ENCODE data around the gene INCA1. TPM values are rescaled to one million over a fixed set of nuclear protein-coding genes. Genes with fewer than 3 reads are reported as not detected.
A peak's percentile ranks its signal among the peaks of the same experiment; 100 is the strongest.

The INCA1 gene
- total and polyA plus RNA-seq, 2 donors (not counting 3 experiments of a cell fraction or from before 2014, with no cell fraction given): 0.71 to 1.0 TPM

DNA sequence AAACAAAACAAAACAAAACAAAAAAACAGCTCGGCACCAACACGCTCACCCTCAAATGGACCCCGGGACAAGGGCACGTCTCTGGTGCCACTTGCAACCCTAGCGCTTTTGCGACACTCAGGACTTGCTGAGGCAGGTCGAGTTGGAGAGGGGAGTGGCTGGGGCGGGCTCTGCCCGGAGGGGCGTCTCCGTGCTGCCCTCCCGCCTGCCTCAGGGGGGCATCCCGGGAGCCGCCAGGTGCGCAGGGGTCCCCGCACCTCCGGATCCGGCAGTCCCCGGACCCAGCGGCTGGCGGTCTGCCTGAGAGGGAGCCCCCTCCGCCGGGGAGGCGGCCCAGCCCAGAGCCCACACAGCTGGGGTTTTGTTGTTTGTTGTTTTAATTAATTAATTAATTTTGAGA is 38.0 kb upstream of the INCA1 start, which contains the start of gene SLC52A1:
Gene SLC52A1 (minus strand): TSS at position 112 of the 400 bp plus-strand sequence. CDS start 820 bp downstream, outside the sequence.
- ChIA-PET POLR2A (interaction anchor here (0.6 kb wide), 1 partner anchor 303 kb away, joined by 6 read pairs; no protein-coding TSS in a partner anchor), CTCF (interaction anchor here (0.8 to 4.7 kb wide), 5 partner anchors 9 to 126 kb away, joined by 3 to 23 read pairs (median 5); no protein-coding TSS in a partner anchor)
- dilution Hi-C loops (cut with MboI; ENCODE audit: extremely low pct_ligation_motif_present, low sequenced_read_pairs): no loop called here
- Histone ChIP-seq H3K27ac (ENCODE audit: insufficient read depth, low read depth, low read length) (no peak within 1 kb of the TSS), H4K20me1 (replicated peaks; ENCODE audit: control insufficient read depth, extremely low read depth, insufficient read depth, low read length) (no peaks in the 10 kb centered on the region), H3K79me2 (ENCODE audit: control insufficient read depth, insufficient read depth, low read length) (no peaks in the 10 kb centered on the region), H3K4me1 (ENCODE audit: control insufficient read depth, extremely low read depth, insufficient read depth, low read length) (peaks cover 5% of the 10 kb centered on the region), H3K4me2 (ENCODE audit: insufficient read depth, low read length) (no peak within 1 kb of the TSS), H3K27me3 (ENCODE audit: control insufficient read depth in 2 of 2, insufficient read depth in 2 of 2, low read length in 2 of 2) (peaks cover 2% of the 10 kb centered on the region in 2 experiments), H3K4me3 (replicated peaks in 1 of 3; ENCODE audit: insufficient read depth in 1 of 3, low read depth in 1 of 3, low read length in 3 of 3) (peak within 1 kb of the TSS in 1 of 3 experiments; percentile 1), H3K9me1 (replicated peaks; ENCODE audit: control insufficient read depth, extremely low read depth, insufficient read depth, low read length) (no peaks in the 10 kb centered on the region), H2AFZ (ENCODE audit: low read depth, low read length) (peak within 1 kb of the TSS; percentile 39), H3K36me3 (ENCODE audit: control insufficient read depth in 2 of 2, extremely low read depth in 1 of 2, insufficient read depth in 2 of 2, low read length in 2 of 2) (no peaks in the 10 kb centered on the region), H3K9me3 (replicated peaks; ENCODE audit: control insufficient read depth, insufficient read depth, low read length) (no peaks in the 10 kb centered on the region), H3K9ac (replicated peaks; ENCODE audit: extremely low read depth, insufficient read depth, low read length) (no peak within 1 kb of the TSS)
- no peak for DNase-seq (ENCODE audit: low read depth, low spot score)
- FAIRE-seq: no peak
- TF ChIP-seq JUN (IDR thresholded peaks at IDR 0.05; ENCODE audit: borderline replicate concordance, insufficient read depth, insufficient read length, low read depth): no peak
- TF ChIP-seq, protein P1, sequence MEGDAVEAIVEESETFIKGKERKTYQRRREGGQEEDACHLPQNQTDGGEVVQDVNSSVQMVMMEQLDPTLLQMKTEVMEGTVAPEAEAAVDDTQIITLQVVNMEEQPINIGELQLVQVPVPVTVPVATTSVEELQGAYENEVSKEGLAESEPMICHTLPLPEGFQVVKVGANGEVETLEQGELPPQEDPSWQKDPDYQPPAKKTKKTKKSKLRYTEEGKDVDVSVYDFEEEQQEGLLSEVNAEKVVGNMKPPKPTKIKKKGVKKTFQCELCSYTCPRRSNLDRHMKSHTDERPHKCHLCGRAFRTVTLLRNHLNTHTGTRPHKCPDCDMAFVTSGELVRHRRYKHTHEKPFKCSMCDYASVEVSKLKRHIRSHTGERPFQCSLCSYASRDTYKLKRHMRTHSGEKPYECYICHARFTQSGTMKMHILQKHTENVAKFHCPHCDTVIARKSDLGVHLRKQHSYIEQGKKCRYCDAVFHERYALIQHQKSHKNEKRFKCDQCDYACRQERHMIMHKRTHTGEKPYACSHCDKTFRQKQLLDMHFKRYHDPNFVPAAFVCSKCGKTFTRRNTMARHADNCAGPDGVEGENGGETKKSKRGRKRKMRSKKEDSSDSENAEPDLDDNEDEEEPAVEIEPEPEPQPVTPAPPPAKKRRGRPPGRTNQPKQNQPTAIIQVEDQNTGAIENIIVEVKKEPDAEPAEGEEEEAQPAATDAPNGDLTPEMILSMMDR (IDR thresholded peaks at IDR 0.05; ENCODE audit: extremely low read depth in 1 of 2, insufficient read depth in 1 of 2, low read depth in 1 of 2, low read length in 2 of 2): no peak
- TF ChIP-seq MYC (IDR thresholded peaks at IDR 0.05; ENCODE audit: low read depth, low read length): no peak
- TF ChIP-seq EZH2 (IDR thresholded peaks at IDR 0.05; ENCODE audit: borderline replicate concordance, low read depth, low read length, severe bottlenecking): no peak
- TF ChIP-seq FOS (IDR thresholded peaks at IDR 0.05; ENCODE audit: borderline replicate concordance, insufficient read depth, low read length): no peak
- no peak for TF ChIP-seq POLR2AphosphoS5 (IDR thresholded peaks at IDR 0.05; ENCODE audit: insufficient read depth, low read depth, low read length)
- TF ChIP-seq, protein P2, sequence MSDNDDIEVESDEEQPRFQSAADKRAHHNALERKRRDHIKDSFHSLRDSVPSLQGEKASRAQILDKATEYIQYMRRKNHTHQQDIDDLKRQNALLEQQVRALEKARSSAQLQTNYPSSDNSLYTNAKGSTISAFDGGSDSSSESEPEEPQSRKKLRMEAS (IDR thresholded peaks at IDR 0.05; ENCODE audit: insufficient read depth, insufficient read length): no peak
- no peak for TF ChIP-seq POLR2A (IDR thresholded peaks at IDR 0.05; ENCODE audit: low read depth, low read length)
- TF ChIP-seq GATA2 (IDR thresholded peaks at IDR 0.05; ENCODE audit: insufficient read depth, insufficient read length, low read depth, low read length): no peak
- no TSS peak for BruUV-seq (replicated peaks)
- intact Hi-C loops (cut with micrococcal nuclease): no loop called here
